ENCODE measurements around the gene FNTB.

- TF ChIP-seq, protein P1, sequence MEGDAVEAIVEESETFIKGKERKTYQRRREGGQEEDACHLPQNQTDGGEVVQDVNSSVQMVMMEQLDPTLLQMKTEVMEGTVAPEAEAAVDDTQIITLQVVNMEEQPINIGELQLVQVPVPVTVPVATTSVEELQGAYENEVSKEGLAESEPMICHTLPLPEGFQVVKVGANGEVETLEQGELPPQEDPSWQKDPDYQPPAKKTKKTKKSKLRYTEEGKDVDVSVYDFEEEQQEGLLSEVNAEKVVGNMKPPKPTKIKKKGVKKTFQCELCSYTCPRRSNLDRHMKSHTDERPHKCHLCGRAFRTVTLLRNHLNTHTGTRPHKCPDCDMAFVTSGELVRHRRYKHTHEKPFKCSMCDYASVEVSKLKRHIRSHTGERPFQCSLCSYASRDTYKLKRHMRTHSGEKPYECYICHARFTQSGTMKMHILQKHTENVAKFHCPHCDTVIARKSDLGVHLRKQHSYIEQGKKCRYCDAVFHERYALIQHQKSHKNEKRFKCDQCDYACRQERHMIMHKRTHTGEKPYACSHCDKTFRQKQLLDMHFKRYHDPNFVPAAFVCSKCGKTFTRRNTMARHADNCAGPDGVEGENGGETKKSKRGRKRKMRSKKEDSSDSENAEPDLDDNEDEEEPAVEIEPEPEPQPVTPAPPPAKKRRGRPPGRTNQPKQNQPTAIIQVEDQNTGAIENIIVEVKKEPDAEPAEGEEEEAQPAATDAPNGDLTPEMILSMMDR (conservative IDR thresholded peaks at IDR 0.05) = no peak
- no peak for TF ChIP-seq EZH2 (IDR thresholded peaks at IDR 0.05; ENCODE audit: low read depth)
Measured at GRCh38 chr14:65079768-65080167, 93.1 kb downstream of the FNTB start.

Data from PC-9 (cell line).